ENCODE measurements around the gene AJM1.
"Not testable (repeated sequence)": the region's sequence is repeated elsewhere in the genome, so short reads cannot be mapped to it uniquely, and the experiment has no call there.

AJM1 gene

GRCh38 chr9:136842380-136842948 is at the start of gene AJM1:
Gene AJM1 (plus strand): TSS chr9:136842478. CDS start chr9:136844415, 1,937 bp downstream.
- Histone ChIP-seq H3K9ac (ENCODE audit: low read length) (peak within 1 kb of the TSS; percentile 34), H3K27me3 (ENCODE audit: control insufficient read depth, insufficient read depth, low read length) (peaks cover 29% of the 10 kb centered on the region), H3K4me1 (ENCODE audit: control insufficient read depth, insufficient read depth, low read length) (peaks cover 36% of the 10 kb centered on the region)
- H3K9me3 ChIP-seq (ENCODE audit: control insufficient read depth, low read length); H3K4me3 ChIP-seq (ENCODE audit: low read length); H3K36me3 ChIP-seq (ENCODE audit: control insufficient read depth, insufficient read depth, low read length): not testable (repeated sequence)

- Histone ChIP-seq H3K4me3 (ENCODE audit: low read length) (no peak overlapping the region), H3K36me3 (ENCODE audit: control insufficient read depth, insufficient read depth, low read length) (no peaks in the 10 kb centered on the region), H3K4me1 (ENCODE audit: control insufficient read depth, insufficient read depth, low read length) (peaks cover 49% of the 10 kb centered on the region), H3K9me3 (ENCODE audit: control insufficient read depth, low read length) (no peaks in the 10 kb centered on the region), H3K9ac (ENCODE audit: low read length) (no peak overlapping the region), H3K27me3 (ENCODE audit: control insufficient read depth, insufficient read depth, low read length) (peaks cover 6% of the 10 kb centered on the region)
These were observed 49.0 kb upstream of the AJM1 start for GRCh38 chr9:136793086-136793946.

GRCh38 chr9:136794281-136794999 is 47.8 kb upstream of the AJM1 start:
- Histone ChIP-seq H3K4me3 (ENCODE audit: low read length) (no peak overlapping the region), H3K27me3 (ENCODE audit: control insufficient read depth, insufficient read depth, low read length) (peaks cover 17% of the 10 kb centered on the region), H3K4me1 (ENCODE audit: control insufficient read depth, insufficient read depth, low read length) (peaks cover 57% of the 10 kb centered on the region), H3K36me3 (ENCODE audit: control insufficient read depth, insufficient read depth, low read length) (no peaks in the 10 kb centered on the region), H3K9me3 (ENCODE audit: control insufficient read depth, low read length) (no peaks in the 10 kb centered on the region), H3K9ac (ENCODE audit: low read length) (no peak overlapping the region)

GRCh38 chr9:136795000-136795348 is 47.3 kb upstream of the AJM1 start:
- Histone ChIP-seq H3K9me3 (ENCODE audit: control insufficient read depth, low read length) (no peaks in the 10 kb centered on the region), H3K4me1 (ENCODE audit: control insufficient read depth, insufficient read depth, low read length) (peaks cover 61% of the 10 kb centered on the region), H3K9ac (ENCODE audit: low read length) (no peak overlapping the region), H3K4me3 (ENCODE audit: low read length) (no peak overlapping the region), H3K27me3 (ENCODE audit: control insufficient read depth, insufficient read depth, low read length) (peaks cover 18% of the 10 kb centered on the region), H3K36me3 (ENCODE audit: control insufficient read depth, insufficient read depth, low read length) (no peaks in the 10 kb centered on the region)

- Histone ChIP-seq H3K9me3 (ENCODE audit: control insufficient read depth, low read length) (no peaks in the 10 kb centered on the region), H3K4me1 (ENCODE audit: control insufficient read depth, insufficient read depth, low read length) (peaks cover 62% of the 10 kb centered on the region), H3K9ac (ENCODE audit: low read length) (peak within 1 kb of the TSS; percentile 8), H3K4me3 (ENCODE audit: low read length) (no peak within 1 kb of the TSS), H3K36me3 (ENCODE audit: control insufficient read depth, insufficient read depth, low read length) (no peaks in the 10 kb centered on the region), H3K27me3 (ENCODE audit: control insufficient read depth, insufficient read depth, low read length) (peaks cover 22% of the 10 kb centered on the region)
These were observed 46.0 kb upstream of the AJM1 start, which contains the start of gene CCDC183 for GRCh38 chr9:136796238-136796774. Gene CCDC183 (plus strand): TSS chr9:136796338. CDS start chr9:136796398, 60 bp downstream.

GRCh38 chr9:136796775-136797347 is 45.4 kb upstream of the AJM1 start:
- not testable (repeated sequence) for H3K36me3 ChIP-seq (ENCODE audit: control insufficient read depth, insufficient read depth, low read length); H3K9ac ChIP-seq (ENCODE audit: low read length)

DNA sequence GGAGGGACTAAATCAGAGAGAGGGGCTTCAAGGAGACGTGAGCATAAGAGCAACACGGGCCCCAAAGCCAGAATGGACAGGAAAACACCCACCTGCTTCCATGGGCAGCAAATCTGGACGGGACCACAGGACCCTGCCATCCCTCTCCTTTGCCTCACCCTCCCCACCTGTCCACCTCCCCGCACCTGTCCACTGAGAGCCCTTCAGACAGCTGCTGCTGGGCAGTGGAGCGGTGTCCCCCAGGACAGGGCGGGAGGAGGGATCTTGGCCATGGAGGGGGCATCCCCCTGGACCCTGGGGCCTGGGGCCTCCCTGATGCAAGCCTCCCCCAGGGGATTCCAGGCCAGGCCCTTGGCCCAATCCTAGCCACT is 43.6 kb upstream of the AJM1 start:
- Histone ChIP-seq H3K9me3 (ENCODE audit: control insufficient read depth, low read length) (no peaks in the 10 kb centered on the region), H3K4me3 (ENCODE audit: low read length) (no peak overlapping the region), H3K36me3 (ENCODE audit: control insufficient read depth, insufficient read depth, low read length) (no peaks in the 10 kb centered on the region), H3K27me3 (ENCODE audit: control insufficient read depth, insufficient read depth, low read length) (peaks cover 24% of the 10 kb centered on the region), H3K4me1 (ENCODE audit: control insufficient read depth, insufficient read depth, low read length) (peaks cover 38% of the 10 kb centered on the region), H3K9ac (ENCODE audit: low read length) (peak overlapping the region; percentile 63)

More at GRCh38 chr9:136796775-136797347, 45.4 kb upstream of the AJM1 start:
- not testable (repeated sequence) for H3K4me3 ChIP-seq (ENCODE audit: low read length); H3K9me3 ChIP-seq (ENCODE audit: control insufficient read depth, low read length)
- Histone ChIP-seq H3K4me1 (ENCODE audit: control insufficient read depth, insufficient read depth, low read length) (peaks cover 56% of the 10 kb centered on the region), H3K27me3 (ENCODE audit: control insufficient read depth, insufficient read depth, low read length) (peaks cover 22% of the 10 kb centered on the region)

DNA sequence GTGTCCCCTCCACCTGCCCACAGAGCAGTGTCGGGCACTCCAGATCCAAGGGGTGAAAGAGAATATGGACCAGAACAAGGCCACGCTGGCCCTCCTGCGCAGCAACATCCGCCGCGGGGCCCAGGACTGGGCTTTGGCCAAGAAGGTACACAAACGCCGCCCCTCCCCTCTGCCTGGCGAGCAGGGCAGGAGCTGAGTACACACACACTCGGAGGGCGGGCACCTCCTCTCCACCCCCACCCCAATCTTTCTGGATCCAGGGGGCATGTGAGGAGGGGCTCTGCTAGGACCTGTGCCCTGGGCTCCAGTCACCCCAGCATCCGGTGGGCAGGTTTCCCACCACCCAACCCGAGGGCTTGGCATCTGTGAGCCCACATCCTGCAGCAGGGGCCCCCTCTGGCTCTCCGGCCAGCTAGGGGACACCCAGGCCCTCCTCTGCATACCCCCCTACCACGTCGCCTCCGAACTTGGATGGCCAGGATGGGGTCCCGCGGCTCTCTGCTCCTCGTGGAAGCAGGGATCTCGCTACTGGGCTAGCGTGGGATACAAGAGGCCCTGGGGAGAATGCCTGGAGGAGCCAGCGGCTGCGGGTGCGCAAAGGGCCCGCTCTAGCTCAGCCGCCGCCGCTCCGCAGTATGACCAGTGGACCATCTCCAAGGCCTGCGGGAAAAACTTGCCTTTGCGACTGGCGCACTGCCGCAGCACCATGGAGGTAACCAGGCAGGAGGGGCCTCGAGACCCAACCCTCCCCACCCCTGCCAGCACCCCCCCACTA is 43.0 kb upstream of the AJM1 start:
- Histone ChIP-seq H3K4me1 (ENCODE audit: control insufficient read depth, insufficient read depth, low read length) (peaks cover 37% of the 10 kb centered on the region), H3K9me3 (ENCODE audit: control insufficient read depth, low read length) (no peaks in the 10 kb centered on the region), H3K4me3 (ENCODE audit: low read length) (peak overlapping the region; percentile 46), H3K27me3 (ENCODE audit: control insufficient read depth, insufficient read depth, low read length) (peaks cover 24% of the 10 kb centered on the region), H3K9ac (ENCODE audit: low read length) (peak overlapping the region; percentile 63), H3K36me3 (ENCODE audit: control insufficient read depth, insufficient read depth, low read length) (no peaks in the 10 kb centered on the region)

DNA sequence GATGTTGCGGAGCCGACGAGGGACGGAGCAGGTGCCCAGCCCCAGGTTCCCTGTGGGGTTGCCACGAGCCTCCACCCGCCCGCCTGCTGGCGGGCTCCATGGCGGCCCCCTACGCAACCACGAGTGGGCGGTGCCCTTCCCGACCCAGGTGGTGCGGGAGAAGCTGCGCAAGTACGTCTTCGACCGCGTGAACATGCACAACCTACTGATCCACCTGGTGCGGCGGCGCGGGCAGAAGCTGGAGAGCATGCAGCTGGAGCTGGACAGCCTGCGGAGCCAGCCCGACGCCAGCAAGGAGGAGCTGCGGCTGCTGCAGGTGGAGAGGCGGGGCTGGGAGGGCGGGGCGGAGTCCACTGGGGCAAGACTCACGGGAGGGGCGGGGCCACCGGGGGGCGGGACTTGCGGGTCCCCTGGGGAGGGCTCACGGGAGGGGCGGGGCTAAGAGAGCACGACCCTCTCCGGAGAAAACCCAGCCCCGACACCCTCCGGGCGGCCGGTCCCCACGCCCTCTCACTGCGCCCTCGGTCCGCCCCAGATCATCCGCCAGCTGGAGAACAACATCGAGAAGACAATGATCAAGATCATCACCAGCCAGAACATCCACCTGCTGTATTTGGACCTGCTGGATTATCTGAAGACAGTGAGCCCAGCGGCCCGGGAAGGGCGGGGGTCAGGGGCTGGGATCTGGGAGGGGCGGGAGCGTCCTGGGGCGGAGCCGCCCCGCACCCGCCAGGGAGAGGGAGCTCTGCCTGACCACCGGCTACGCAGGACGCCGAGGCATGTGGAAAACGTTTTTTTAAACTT is 42.2 kb upstream of the AJM1 start:
- H3K4me1 ChIP-seq (ENCODE audit: control insufficient read depth, insufficient read depth, low read length): peaks cover 37% of the 10 kb centered on the region
- H3K36me3 ChIP-seq (ENCODE audit: control insufficient read depth, insufficient read depth, low read length): no peaks in the 10 kb centered on the region
- H3K4me3 ChIP-seq (ENCODE audit: low read length): peak overlapping the region; percentile 46
- no peaks in the 10 kb centered on the region for H3K9me3 ChIP-seq (ENCODE audit: control insufficient read depth, low read length)
- peak overlapping the region; percentile 63 for H3K9ac ChIP-seq (ENCODE audit: low read length)
- H3K27me3 ChIP-seq (ENCODE audit: control insufficient read depth, insufficient read depth, low read length): peaks cover 24% of the 10 kb centered on the region

DNA sequence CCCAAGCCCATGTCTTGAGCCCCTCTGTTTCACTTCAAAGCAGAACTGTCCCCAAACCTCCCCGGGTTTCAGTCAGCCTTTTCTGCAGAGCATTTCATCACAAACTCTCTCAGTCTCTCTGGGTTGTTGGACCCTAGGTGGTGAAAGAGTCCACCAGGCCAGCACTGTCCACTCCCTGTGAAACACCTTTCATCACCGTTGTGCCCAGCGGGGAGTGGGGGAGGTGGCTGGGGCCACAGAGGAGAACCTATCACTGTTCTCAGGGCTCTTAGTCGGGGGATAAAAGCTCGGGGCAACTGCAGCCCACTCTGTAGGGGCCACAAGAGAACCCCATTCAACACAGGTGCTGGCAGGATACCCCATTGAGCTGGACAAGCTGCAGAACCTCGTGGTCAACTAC is 40.0 kb upstream of the AJM1 start:
- no peak overlapping the region for H3K4me3 ChIP-seq (ENCODE audit: low read length)
- H3K9ac ChIP-seq (ENCODE audit: low read length): no peak overlapping the region
- H3K27me3 ChIP-seq (ENCODE audit: control insufficient read depth, insufficient read depth, low read length): peaks cover 18% of the 10 kb centered on the region
- peaks cover 34% of the 10 kb centered on the region for H3K4me1 ChIP-seq (ENCODE audit: control insufficient read depth, insufficient read depth, low read length)
- no peaks in the 10 kb centered on the region for H3K9me3 ChIP-seq (ENCODE audit: control insufficient read depth, low read length)
- no peaks in the 10 kb centered on the region for H3K36me3 ChIP-seq (ENCODE audit: control insufficient read depth, insufficient read depth, low read length)
